SK-N-SH (cell line): ENCODE data around the gene RAG2. TPM values are rescaled to one million over a fixed set of nuclear protein-coding genes. Genes with fewer than 3 reads are reported as not detected.
A peak's percentile ranks its signal among the peaks of the same experiment; 100 is the strongest.

Source experiments
- CTCF ChIA-PET: fragments of 300-600, 350-600 bp; formaldehyde crosslinking; extraction: SDS; loops from one replicate; lab custom pipeline; 2021; lab: Yijun Ruan, JAX
- POLR2A ChIA-PET: fragments of 350-600 bp; sonication (Branson Sonifier 250); formaldehyde crosslinking; extraction: SDS; loops from one replicate; lab custom pipeline; 2020; ENCODE audit warnings: antibody characterized with exemption, inconsistent platforms; lab: Yijun Ruan, JAX
- DNase-seq: peaks from one replicate; pipeline ENCODE4 v3.0.0; 2012
- H2AFZ ChIP-seq: fragments of 200-600 bp; sonication (generic); 2 replicates; pipeline ENCODE4 v1.8.1; 2016; ENCODE audit warnings: antibody characterized with exemption, mild to moderate bottlenecking, low read depth
- H3F3A ChIP-seq: fragments of 200-600 bp; sonication (generic); replicated peaks from 2 replicates; pipeline ENCODE3; 2016; ENCODE audit warnings: antibody characterized with exemption, mild to moderate bottlenecking; ENCODE audit not compliant: insufficient read depth
- H3K27ac ChIP-seq, 2 experiments: fragments of 200-500 bp in 1 of 2; fragments of 200-600 bp in 1 of 2; sonication (Bioruptor generic) in 1 of 2; sonication (generic), shearing (Covaris generic) in 1 of 2; 2 replicates each; pipeline versions ENCODE4 v1.5.1 to v1.6.1; 2014 to 2016; ENCODE audit warnings: low read depth in 2 of 2, inconsistent platforms in 1 of 2, low read length in 1 of 2, mild to moderate bottlenecking in 1 of 2, mixed read lengths in 1 of 2
- H3K27me3 ChIP-seq: fragments of 200-600 bp; sonication (generic), shearing (Covaris generic); 2 replicates; pipeline ENCODE4 v1.6.1; 2016; ENCODE audit warnings: mixed run types; ENCODE audit not compliant: insufficient read depth
- H3K36me3 ChIP-seq, 2 experiments: fragments of 200-500 bp in 1 of 2; fragments of 200-600 bp in 1 of 2; sonication (Bioruptor generic) in 1 of 2; sonication (generic) in 1 of 2; replicated peaks in 1 of 2; 2 replicates each; pipeline versions ENCODE3 to v1.5.1; 2014 to 2016; ENCODE audit warnings: low read length in 1 of 2, mild to moderate bottlenecking in 1 of 2; ENCODE audit not compliant: insufficient read depth in 2 of 2, control insufficient read depth in 1 of 2
- H3K4me1 ChIP-seq, 2 experiments: fragments of 200-500 bp in 1 of 2; fragments of 200-600 bp in 1 of 2; sonication (Bioruptor generic) in 1 of 2; sonication (generic), shearing (Covaris generic) in 1 of 2; 2 replicates each; pipeline versions ENCODE4 v1.5.1 to v1.6.1; 2014 to 2016; ENCODE audit warnings: low read depth in 1 of 2, low read length in 1 of 2, mixed run types in 1 of 2; ENCODE audit not compliant: insufficient read depth in 2 of 2, control insufficient read depth in 1 of 2
- H3K4me2 ChIP-seq: fragments of 200-600 bp; sonication (generic), shearing (Covaris generic); 2 replicates; pipeline ENCODE4 v1.6.1; 2017; ENCODE audit warnings: mixed run types
- H3K4me3 ChIP-seq, 2 experiments: fragments of 200-500 bp in 1 of 2; fragments of 200-600 bp in 1 of 2; sonication (Bioruptor generic) in 1 of 2; sonication (generic), shearing (Covaris generic) in 1 of 2; 2 replicates each; pipeline versions ENCODE4 v1.5.1 to v1.8.1; 2014 to 2016; ENCODE audit warnings: low read depth in 2 of 2, inconsistent platforms in 1 of 2, low read length in 1 of 2, mild to moderate bottlenecking in 1 of 2, mixed read lengths in 1 of 2, moderate library complexity in 1 of 2
- H3K79me2 ChIP-seq: fragments of 200-600 bp; sonication (generic); 2 replicates; pipeline ENCODE4 v1.8.1; 2017; ENCODE audit warnings: mild to moderate bottlenecking; ENCODE audit not compliant: insufficient read depth
- H3K9ac ChIP-seq: fragments of 200-600 bp; sonication (generic); 2 replicates; pipeline ENCODE4 v1.6.1; 2017; ENCODE audit warnings: mixed run types
- H3K9me2 ChIP-seq: fragments of 200-600 bp; sonication (generic); 2 replicates; pipeline ENCODE4 v1.6.1; 2017; ENCODE audit warnings: mixed run types
- H3K9me3 ChIP-seq: fragments of 200-600 bp; sonication (generic); 2 replicates; pipeline ENCODE4 v1.6.1; 2017; ENCODE audit warnings: mixed run types, mild to moderate bottlenecking, moderate library complexity
- H4K20me1 ChIP-seq: fragments of 200-600 bp; sonication (generic); 2 replicates; pipeline ENCODE4 v1.6.1; 2017; ENCODE audit warnings: mild to moderate bottlenecking, mixed run types; ENCODE audit not compliant: insufficient read depth
- CHD2 ChIP-seq: fragments of 150-350 bp; IDR thresholded peaks from 2 replicates; pipeline ENCODE4 v1.6.1; 2018; ENCODE audit warnings: low read length; ENCODE audit not compliant: partially characterized antibody
- ELF1 ChIP-seq: IDR thresholded peaks from 2 replicates; pipeline ENCODE4 v1.4.0; 2012
- EP300 ChIP-seq, 2 experiments: IDR thresholded peaks; 2 replicates each; pipeline versions ENCODE4 v1.4.0 to v1.6.1; 2012; ENCODE audit warnings: borderline replicate concordance in 1 of 2, low read depth in 1 of 2, low read length in 1 of 2
- EZH2phosphoT487 ChIP-seq: fragments of 200-600 bp; sonication (generic); IDR thresholded peaks from 2 replicates; pipeline ENCODE4 v1.6.1; 2017; ENCODE audit warnings: low read depth, mixed run types, mild to moderate bottlenecking, antibody characterized with exemption, moderate library complexity, borderline replicate concordance
- FOXJ3 ChIP-seq: sonication (generic); formaldehyde crosslinking; IDR thresholded peaks from 2 replicates; pipeline ENCODE4 v1.5.1; 2020; ENCODE audit warnings: mild to moderate bottlenecking, missing genetic modification reagents
- GATA2 ChIP-seq: sonication (generic); formaldehyde crosslinking; IDR thresholded peaks from 2 replicates; pipeline ENCODE4 v1.5.0; 2020; ENCODE audit warnings: mild to moderate bottlenecking, missing genetic modification reagents
- JUND ChIP-seq: IDR thresholded peaks from 2 replicates; pipeline ENCODE4 v1.4.0; 2012
- MAX ChIP-seq: IDR thresholded peaks from 2 replicates; pipeline ENCODE4 v1.4.0; 2012; ENCODE audit warnings: low read depth
- NFIC ChIP-seq: IDR thresholded peaks from 2 replicates; pipeline ENCODE4 v1.4.0; 2012; ENCODE audit warnings: borderline replicate concordance
- PBX3 ChIP-seq: IDR thresholded peaks from 2 replicates; pipeline ENCODE4; 2012
- POLR2AphosphoS5 ChIP-seq: IDR thresholded peaks from 2 replicates; pipeline ENCODE4 v1.6.1; 2012; ENCODE audit warnings: low read depth, low read length
- RAD21 ChIP-seq: IDR thresholded peaks from 2 replicates; pipeline ENCODE4 v1.6.1; 2012; ENCODE audit warnings: mild to moderate bottlenecking, low read length
- RCOR1 ChIP-seq: fragments of 150-350 bp; IDR thresholded peaks from 2 replicates; pipeline ENCODE4 v1.6.1; 2017; ENCODE audit warnings: antibody characterized with exemption, low read length
- RXRA ChIP-seq: IDR thresholded peaks from 2 replicates; pipeline ENCODE4 v1.4.0; 2012; ENCODE audit warnings: low read depth, mild to moderate bottlenecking, borderline replicate concordance
- SIN3A ChIP-seq: IDR thresholded peaks from 2 replicates; pipeline ENCODE4 v1.6.1; 2012; ENCODE audit warnings: low read depth, mild to moderate bottlenecking, low read length, moderate library complexity, borderline replicate concordance
- TAF1 ChIP-seq: IDR thresholded peaks from 2 replicates; pipeline ENCODE4 v1.6.1; 2012; ENCODE audit warnings: low read depth, mild to moderate bottlenecking, low read length, moderate library complexity, borderline replicate concordance
- YY1 ChIP-seq: IDR thresholded peaks from 2 replicates; pipeline ENCODE4 v1.4.0; 2012; ENCODE audit warnings: low read depth, mild to moderate bottlenecking
- WGBS: methylation state at CpG from one replicate; pipeline ENCODE4 v1.1.6; 2017; ENCODE audit warnings: low lambda C conversion rate; 5-methylcytosine and 5-hydroxymethylcytosine counted together
- polyA plus RNA-seq, 3 experiments: library from polyadenylated mRNA; depleted of rRNA; stranded (reverse); fragments of >200 nt; gene quantifications; 2 replicates each; pipeline ENCODE4 v1.2.3, GENCODE V29; 2012
- TF ChIP-seq, protein P1 (sequence below): IDR thresholded peaks from 2 replicates; pipeline ENCODE4 v1.6.1; 2012; ENCODE audit warnings: mild to moderate bottlenecking, low read depth, low read length, moderate library complexity
- TF ChIP-seq, protein P2 (sequence below): IDR thresholded peaks from 2 replicates; pipeline ENCODE4 v1.4.0; 2012; ENCODE audit warnings: low read depth, borderline replicate concordance

The RAG2 gene
- polyA plus RNA-seq, 1 of the 3 experiments (the other 2 are of a cell fraction): 0.15 TPM

DNA sequence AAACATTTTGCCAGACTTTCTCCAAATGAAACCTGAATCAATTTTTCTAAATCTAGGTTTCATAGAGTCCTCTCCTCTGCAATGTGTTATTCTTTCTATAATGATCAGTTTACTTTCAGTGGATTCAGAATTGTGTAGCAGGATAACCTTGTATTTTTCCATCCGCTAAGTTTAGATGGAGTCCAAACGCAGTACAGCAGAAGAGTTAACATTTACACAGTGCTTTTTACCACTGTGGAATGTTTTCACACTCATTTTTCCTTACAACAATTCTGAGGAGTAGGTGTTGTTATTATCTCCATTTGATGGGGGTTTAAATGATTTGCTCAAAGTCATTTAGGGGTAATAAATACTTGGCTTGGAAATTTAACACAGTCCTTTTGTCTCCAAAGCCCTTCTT lies 20.7 kb downstream of the RAG2 start:
- peak overlapping the region; percentile 47; the same call in 1 of the 2 replicates for H3K4me2 ChIP-seq
- TF ChIP-seq, protein P1, sequence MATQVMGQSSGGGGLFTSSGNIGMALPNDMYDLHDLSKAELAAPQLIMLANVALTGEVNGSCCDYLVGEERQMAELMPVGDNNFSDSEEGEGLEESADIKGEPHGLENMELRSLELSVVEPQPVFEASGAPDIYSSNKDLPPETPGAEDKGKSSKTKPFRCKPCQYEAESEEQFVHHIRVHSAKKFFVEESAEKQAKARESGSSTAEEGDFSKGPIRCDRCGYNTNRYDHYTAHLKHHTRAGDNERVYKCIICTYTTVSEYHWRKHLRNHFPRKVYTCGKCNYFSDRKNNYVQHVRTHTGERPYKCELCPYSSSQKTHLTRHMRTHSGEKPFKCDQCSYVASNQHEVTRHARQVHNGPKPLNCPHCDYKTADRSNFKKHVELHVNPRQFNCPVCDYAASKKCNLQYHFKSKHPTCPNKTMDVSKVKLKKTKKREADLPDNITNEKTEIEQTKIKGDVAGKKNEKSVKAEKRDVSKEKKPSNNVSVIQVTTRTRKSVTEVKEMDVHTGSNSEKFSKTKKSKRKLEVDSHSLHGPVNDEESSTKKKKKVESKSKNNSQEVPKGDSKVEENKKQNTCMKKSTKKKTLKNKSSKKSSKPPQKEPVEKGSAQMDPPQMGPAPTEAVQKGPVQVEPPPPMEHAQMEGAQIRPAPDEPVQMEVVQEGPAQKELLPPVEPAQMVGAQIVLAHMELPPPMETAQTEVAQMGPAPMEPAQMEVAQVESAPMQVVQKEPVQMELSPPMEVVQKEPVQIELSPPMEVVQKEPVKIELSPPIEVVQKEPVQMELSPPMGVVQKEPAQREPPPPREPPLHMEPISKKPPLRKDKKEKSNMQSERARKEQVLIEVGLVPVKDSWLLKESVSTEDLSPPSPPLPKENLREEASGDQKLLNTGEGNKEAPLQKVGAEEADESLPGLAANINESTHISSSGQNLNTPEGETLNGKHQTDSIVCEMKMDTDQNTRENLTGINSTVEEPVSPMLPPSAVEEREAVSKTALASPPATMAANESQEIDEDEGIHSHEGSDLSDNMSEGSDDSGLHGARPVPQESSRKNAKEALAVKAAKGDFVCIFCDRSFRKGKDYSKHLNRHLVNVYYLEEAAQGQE: no peak
- TF ChIP-seq GATA2 (no peak), MAX (no peak), RXRA (no peak), NFIC (no peak), FOXJ3 (CRISPR knock-in tag) (no peak), ELF1 (no peak), RAD21 (no peak), TAF1 (no peak), SIN3A (no peak), YY1 (no peak), RCOR1 (no peak), JUND (no peak), PBX3 (no peak), EZH2phosphoT487 (no peak), POLR2AphosphoS5 (no peak), CHD2 (no peak), EP300 (IDR thresholded peaks at IDR 0.05; ENCODE audit: borderline replicate concordance in 1 of 2, low read depth in 1 of 2, low read length in 1 of 2) (no peak)
- TF ChIP-seq, protein P2, sequence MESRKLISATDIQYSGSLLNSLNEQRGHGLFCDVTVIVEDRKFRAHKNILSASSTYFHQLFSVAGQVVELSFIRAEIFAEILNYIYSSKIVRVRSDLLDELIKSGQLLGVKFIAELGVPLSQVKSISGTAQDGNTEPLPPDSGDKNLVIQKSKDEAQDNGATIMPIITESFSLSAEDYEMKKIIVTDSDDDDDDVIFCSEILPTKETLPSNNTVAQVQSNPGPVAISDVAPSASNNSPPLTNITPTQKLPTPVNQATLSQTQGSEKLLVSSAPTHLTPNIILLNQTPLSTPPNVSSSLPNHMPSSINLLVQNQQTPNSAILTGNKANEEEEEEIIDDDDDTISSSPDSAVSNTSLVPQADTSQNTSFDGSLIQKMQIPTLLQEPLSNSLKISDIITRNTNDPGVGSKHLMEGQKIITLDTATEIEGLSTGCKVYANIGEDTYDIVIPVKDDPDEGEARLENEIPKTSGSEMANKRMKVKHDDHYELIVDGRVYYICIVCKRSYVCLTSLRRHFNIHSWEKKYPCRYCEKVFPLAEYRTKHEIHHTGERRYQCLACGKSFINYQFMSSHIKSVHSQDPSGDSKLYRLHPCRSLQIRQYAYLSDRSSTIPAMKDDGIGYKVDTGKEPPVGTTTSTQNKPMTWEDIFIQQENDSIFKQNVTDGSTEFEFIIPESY: no peak
- no peak for DNase-seq
- H3K79me2 ChIP-seq: no peaks in the 10 kb centered on the region
- no peaks in the 10 kb centered on the region for H3K27me3 ChIP-seq
- H3K9ac ChIP-seq: no peak overlapping the region
- no peaks in the 10 kb centered on the region for H3K9me2 ChIP-seq
- H3K9me3 ChIP-seq: no peaks in the 10 kb centered on the region
- H2AFZ ChIP-seq: peak overlapping the region; percentile 8; the same call in 1 of the 2 replicates
- POLR2A ChIA-PET: no interaction called here
- WGBS: 74% methylated on average over 2 of the region's 2 CpGs
- peak overlapping the region; percentile 60 to 87 for H3K27ac ChIP-seq
- peaks cover 23 to 30% of the 10 kb centered on the region in 2 experiments; a peak in 3 of 4 replicates for H3K4me1 ChIP-seq
- no peaks in the 10 kb centered on the region for H3K36me3 ChIP-seq
- CTCF ChIA-PET: interaction anchor here (1.5 to 5.4 kb wide), 5 partner anchors 12 to 169 kb away, joined by 3 to 58 read pairs (median 7); partner anchors contain the start of genes RAG1 and TRAF6
- no peaks in the 10 kb centered on the region for H4K20me1 ChIP-seq
- peaks cover 5% of the 10 kb centered on the region for H3F3A ChIP-seq
- H3K4me3 ChIP-seq: no peak overlapping the region
